ENCODE results near the gene CENPO.

Gene CENPO, protein sequence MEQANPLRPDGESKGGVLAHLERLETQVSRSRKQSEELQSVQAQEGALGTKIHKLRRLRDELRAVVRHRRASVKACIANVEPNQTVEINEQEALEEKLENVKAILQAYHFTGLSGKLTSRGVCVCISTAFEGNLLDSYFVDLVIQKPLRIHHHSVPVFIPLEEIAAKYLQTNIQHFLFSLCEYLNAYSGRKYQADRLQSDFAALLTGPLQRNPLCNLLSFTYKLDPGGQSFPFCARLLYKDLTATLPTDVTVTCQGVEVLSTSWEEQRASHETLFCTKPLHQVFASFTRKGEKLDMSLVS

DNA sequence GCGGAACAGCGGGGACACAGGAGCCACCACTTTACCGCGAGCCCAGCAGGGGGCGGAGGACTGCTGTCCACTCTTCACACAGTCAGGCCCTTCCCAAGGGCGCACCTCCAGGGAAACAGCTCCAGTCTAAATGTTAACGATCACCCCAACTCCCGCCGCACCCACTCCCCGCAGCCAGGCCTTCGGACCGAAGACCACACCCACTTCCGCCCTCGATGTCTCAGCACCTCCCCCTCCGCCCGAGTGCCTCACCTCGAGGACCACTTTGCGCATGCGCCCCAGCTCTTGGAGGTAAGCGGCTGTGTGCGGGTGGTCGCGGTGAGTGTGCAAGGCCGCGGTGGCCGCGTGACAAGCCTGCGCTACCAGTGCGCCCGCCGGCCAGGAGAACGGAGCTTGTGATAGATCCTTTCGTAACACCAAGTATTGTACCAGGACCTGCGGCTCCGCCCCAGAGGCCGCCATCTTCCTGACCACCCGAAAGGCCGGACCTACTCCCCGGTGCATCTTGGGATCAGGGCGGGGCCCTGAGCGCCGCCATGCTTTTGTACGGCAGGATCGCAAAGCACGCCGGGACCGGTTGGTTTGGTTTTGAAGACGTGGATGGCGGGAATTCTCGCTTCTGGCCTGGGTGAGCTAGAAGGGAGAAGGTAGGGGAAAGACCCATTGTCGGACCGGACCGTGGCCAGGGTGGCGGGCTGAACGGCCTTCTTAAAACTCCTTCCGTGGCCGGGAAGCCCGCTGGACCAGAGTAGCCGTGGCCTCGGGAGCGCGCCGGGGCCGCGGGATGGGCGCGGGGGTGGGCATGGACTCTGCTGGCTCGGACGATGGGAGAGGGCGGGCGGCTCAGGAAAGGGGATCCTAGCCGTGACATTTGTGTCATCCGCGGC is at the start of gene CENPO, which contains the start of gene PTRHD1:
TSS of gene CENPO (plus strand) at position 552 of the 887 bp plus-strand sequence. CDS start 495 bp downstream, outside the sequence.
TSS of gene PTRHD1 (minus strand) at position 518 of the 887 bp plus-strand sequence. CDS start at position 504, 14 bp downstream.
- peak; percentile 90 for DNase-seq (ENCODE audit: low read depth)
- H3K4me3 ChIP-seq (ENCODE audit: low read depth, low read length), result peak within 1 kb of the TSS; percentile 82
- TF ChIP-seq, protein P1, sequence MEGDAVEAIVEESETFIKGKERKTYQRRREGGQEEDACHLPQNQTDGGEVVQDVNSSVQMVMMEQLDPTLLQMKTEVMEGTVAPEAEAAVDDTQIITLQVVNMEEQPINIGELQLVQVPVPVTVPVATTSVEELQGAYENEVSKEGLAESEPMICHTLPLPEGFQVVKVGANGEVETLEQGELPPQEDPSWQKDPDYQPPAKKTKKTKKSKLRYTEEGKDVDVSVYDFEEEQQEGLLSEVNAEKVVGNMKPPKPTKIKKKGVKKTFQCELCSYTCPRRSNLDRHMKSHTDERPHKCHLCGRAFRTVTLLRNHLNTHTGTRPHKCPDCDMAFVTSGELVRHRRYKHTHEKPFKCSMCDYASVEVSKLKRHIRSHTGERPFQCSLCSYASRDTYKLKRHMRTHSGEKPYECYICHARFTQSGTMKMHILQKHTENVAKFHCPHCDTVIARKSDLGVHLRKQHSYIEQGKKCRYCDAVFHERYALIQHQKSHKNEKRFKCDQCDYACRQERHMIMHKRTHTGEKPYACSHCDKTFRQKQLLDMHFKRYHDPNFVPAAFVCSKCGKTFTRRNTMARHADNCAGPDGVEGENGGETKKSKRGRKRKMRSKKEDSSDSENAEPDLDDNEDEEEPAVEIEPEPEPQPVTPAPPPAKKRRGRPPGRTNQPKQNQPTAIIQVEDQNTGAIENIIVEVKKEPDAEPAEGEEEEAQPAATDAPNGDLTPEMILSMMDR (IDR thresholded peaks at IDR 0.05; ENCODE audit: control insufficient read depth, extremely low read depth, insufficient read depth), result peak; percentile 64

DNA sequence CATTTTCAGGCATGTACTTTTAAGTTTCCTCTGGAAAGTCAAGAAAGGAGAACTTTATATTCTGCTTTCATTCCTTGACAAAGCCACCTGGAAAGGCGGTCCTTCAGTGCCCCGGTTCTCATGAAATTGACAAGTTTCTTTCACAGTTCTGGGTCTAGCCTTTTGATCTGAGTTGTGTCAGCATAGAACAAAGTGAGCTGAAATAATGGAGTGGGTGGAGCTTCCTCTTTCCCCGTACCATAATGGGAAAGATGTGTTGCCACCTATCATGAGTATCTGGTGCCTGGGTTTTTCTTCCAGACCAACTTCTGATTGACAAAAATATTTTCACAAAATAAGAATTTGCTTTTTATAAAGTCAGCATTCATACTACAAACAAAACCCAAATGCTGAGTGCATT is 49.3 kb upstream of the CENPO start:
- no peak for DNase-seq (ENCODE audit: low read depth)
- H3K4me3 ChIP-seq (ENCODE audit: low read depth, low read length), result no peak overlapping the region
- TF ChIP-seq, protein P1 (IDR thresholded peaks at IDR 0.05; ENCODE audit: control insufficient read depth, extremely low read depth, insufficient read depth), result no peak

DNA sequence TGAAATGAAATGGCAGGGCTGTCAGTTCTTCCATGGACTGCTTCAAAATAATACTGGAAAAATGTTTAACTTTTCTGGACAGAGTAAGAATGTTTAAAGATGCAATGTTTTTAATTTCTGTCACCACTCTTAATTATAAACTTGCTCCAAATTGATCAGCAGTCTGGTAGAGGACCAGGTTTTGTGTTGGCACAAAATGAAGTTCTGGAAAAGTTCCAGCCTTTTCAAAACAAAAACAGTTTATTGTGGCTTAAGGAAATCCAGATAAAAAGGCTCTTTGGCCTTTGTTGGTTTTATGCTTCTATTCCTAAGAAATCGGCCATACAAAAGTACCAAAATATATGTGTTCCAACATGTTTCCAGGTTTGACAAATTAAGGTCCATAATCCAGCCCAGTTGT is 48.9 kb upstream of the CENPO start:
- TF ChIP-seq, protein P1 (IDR thresholded peaks at IDR 0.05; ENCODE audit: control insufficient read depth, extremely low read depth, insufficient read depth), result no peak
- H3K4me3 ChIP-seq (ENCODE audit: low read depth, low read length), result no peak overlapping the region
- DNase-seq (ENCODE audit: low read depth), result no peak

DNA sequence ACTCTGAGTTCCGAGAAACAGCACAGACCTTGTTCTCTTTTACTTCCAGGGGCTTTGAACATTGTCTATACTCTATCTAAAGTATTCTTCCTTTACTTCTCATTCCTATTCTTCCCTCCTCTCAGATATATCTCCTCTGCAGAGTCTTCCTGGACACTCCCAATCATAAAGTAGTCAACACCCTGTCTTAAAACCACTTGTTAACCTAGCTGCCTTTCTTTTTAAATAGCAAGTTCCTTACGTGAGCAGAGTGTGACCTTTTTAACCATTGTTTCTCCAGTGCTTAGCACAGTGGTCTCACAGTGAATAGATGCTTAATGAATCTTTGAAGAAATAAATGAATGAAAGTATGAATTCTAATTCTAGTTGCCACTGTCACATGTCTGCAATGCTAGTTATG is 47.4 kb upstream of the CENPO start:
- TF ChIP-seq, protein P1 (IDR thresholded peaks at IDR 0.05; ENCODE audit: control insufficient read depth, extremely low read depth, insufficient read depth), result no peak
- no peak for DNase-seq (ENCODE audit: low read depth)

DNA sequence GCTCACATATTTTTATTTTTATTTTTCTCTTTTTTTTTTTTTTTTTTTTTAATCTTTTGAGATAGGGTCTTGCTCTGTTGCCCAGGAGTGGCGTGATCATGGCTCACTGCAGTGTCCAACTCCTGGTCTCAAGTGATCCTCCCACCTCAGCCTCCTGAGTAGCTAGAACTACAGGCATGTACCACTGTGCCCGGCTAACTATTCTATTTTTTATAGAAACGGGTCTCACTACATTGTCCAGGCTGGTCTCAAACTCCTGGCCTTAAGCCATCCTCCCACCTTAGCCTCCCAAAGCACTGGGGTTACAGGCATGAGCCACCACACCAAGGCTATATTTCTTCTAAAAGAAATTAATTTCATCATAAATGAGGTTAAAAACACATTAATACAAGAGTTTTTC is 45.9 kb upstream of the CENPO start:
- DNase-seq (ENCODE audit: low read depth), result no peak
- TF ChIP-seq, protein P1 (IDR thresholded peaks at IDR 0.05; ENCODE audit: control insufficient read depth, extremely low read depth, insufficient read depth), result no peak

More for the DNA sequence above, 47.4 kb upstream of the CENPO start:
- H3K4me3 ChIP-seq (ENCODE audit: low read depth, low read length), result no peak overlapping the region

DNA sequence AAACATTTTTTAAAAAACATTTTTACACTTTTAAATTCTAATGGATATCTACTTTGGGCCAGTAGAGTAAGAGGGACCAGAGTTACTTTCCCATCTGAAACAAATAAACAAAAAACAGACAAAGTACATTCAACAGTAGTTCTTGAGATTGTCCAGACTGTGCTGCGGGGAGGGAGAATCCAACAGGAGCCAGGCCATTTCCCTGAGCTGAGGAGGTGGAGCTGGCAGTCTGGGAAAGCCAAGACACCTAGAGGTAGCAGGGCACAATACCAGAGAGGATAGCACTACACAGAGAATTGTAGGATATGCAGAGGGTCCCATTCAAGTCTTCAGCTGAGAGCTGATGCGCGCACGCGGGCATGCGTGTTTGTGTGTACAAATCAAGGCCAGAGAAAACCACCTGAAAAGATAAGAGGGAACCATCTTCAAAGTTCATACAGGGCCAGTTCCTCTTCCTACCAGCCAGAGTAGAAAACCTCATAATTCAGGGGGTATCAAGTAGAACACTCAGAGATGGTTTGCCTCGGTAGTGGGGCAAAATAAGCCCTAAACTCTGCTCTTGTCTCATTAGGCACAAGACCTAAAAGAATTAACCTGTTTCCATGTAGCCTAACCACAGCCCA is 44.0 kb upstream of the CENPO start:
- TF ChIP-seq, protein P1 (IDR thresholded peaks at IDR 0.05; ENCODE audit: control insufficient read depth, extremely low read depth, insufficient read depth), result no peak
- H3K4me3 ChIP-seq (ENCODE audit: low read depth, low read length), result no peak overlapping the region
- no peak for DNase-seq (ENCODE audit: low read depth)

More for the DNA sequence above, 45.9 kb upstream of the CENPO start:
- no peak overlapping the region for H3K4me3 ChIP-seq (ENCODE audit: low read depth, low read length)
